A204.1 (cell line): ENCODE measurements around the gene RRP8.

Experiments used
- FAIRE-seq: peaks from 2 replicates; lab custom pipeline; 2012; peaks lifted over from hg19 to GRCh38; lab: Jason Lieb, UNC

RRP8 gene

GRCh38 chr11:6567371-6567745 lies 36.1 kb downstream of the RRP8 start:
- FAIRE-seq = no peak

GRCh38 chr11:6566704-6567370 lies 36.6 kb downstream of the RRP8 start:
- FAIRE-seq = no peak

GRCh38 chr11:6565988-6566703 lies 37.3 kb downstream of the RRP8 start:
- FAIRE-seq = no peak

GRCh38 chr11:6565325-6565724 lies 38.1 kb downstream of the RRP8 start:
- no peak for FAIRE-seq

DNA sequence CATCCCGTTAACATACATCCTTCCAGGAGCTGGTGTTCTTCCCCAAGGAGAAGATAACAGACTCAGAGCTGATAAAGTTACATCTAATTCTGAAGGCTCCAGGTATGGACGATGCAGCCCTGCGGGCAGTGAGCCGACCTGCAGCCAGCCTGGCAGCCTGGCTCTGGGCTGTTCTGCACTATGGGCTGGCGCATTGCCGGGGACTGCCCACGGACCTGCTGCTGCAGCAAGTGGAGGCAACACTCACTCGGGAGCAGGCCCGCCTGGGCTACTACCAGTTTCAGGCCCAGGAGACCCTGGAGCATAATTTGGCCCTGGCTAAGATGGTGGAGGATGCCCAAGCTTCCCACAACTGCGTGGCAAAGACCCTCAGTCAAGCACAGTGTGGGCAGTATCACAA lies 39.7 kb downstream of the RRP8 start:
- no peak for FAIRE-seq

- no peak for FAIRE-seq
These were observed 40.2 kb downstream of the RRP8 start for GRCh38 chr11:6563121-6563619.

DNA sequence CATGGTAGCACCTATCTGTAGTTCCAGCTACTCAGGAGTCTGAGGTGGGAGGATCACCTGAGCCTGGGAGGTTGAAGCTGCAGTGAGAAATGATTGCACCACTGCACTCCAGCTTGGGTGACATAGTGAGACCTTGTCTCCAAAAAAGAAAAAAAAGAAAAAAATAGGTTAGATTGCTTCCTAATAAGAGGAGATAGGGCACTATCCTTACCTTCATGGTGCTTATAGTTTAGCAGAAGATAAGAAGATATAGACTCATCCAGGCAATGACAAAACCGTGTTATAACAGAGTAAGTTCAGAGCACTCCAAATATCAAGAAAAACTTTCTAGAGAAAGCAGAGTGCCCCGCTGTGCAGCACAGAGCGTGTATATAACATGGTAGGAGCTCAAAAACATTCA lies 42.1 kb downstream of the RRP8 start:
- FAIRE-seq = no peak

GRCh38 chr11:6559369-6559768 lies 44.0 kb downstream of the RRP8 start:
- no peak for FAIRE-seq

GRCh38 chr11:6557761-6558674 lies 45.4 kb downstream of the RRP8 start:
- no peak for FAIRE-seq

- FAIRE-seq = no peak
These were observed 46.4 kb downstream of the RRP8 start for GRCh38 chr11:6557063-6557462.

- FAIRE-seq = no peak
These were observed 47.1 kb downstream of the RRP8 start for GRCh38 chr11:6556139-6556949.

DNA sequence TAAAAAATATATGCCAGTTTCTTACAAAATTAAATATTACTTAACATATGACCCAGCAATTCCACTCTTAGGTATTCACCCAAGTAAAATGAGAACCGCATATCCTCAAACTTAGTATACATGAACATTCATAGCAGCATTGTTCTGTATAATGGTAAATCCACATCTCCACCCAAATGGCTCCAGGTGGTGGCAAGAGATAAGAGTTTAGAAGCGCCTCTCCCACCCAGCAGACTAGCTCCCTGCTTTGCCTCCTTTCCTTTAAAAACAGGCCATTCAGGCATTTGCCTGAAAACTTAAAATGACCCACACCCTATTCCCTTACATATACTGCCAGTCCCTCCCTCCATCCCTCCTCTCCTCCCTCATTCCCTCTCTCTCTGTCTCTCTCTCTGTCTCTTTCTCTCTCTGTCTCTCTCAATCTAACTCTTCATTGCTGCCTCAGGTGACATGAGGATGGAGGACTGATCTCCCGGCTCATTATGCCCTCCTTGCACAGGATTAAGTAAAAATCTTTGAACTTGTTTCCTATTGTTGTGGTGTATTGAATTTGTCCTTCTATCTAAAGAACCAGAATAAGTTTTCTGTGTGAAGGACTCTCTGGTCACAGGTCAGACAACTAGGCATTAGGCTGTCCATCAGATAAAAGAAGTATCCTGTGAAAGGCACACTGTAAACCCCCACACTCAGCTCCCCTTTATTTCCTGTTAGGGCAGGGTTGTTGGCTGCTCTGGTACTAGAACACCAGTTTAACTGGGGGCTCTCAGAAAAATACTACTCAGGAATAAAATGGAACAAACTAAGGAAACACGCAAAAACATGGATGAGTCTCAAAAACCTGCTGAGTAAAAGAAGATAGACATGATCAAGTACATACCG lies 48.3 kb downstream of the RRP8 start:
- FAIRE-seq = no peak

DNA sequence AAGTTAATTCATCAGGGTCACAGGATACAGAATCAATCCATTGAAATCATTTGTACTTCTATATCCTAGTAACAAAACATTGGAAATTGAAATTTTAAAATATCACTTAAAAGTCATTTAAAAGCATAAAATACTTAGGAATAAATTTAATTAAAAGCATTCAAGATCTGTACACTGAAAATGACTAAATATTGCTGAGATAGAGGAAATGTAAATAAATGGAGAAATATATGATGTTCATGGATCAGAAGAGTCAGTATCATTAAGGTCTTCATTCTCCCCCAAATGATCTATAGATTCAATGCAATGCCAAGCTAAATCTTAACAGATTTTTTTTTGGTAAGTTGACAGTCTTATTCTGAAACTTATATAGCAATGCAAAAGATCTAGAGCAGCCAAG lies 49.8 kb downstream of the RRP8 start:
- no peak for FAIRE-seq

GRCh38 chr11:6548641-6549040 lies 54.8 kb downstream of the RRP8 start:
- no peak for FAIRE-seq

- FAIRE-seq = no peak
These were observed 55.3 kb downstream of the RRP8 start for GRCh38 chr11:6548121-6548520.

DNA sequence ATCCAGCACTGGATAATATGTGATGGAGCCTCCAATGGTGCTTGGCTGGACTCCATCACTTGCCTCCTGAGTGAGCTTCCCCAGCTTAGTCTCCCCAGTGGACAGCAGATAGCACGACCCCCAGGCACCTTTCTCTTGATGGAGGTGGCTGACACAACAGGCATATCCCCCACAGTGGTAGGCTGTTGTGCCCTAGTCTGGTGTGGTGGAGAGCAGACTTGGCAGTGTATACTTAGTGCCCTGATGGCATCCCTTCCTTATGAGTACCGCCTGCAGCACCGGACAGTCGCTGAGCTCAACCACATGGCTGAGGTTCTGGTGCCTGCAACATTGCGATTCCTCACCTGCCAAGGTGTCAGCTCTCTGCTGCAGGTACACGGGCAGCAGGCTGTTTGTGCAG lies 56.2 kb downstream of the RRP8 start:
- no peak for FAIRE-seq

DNA sequence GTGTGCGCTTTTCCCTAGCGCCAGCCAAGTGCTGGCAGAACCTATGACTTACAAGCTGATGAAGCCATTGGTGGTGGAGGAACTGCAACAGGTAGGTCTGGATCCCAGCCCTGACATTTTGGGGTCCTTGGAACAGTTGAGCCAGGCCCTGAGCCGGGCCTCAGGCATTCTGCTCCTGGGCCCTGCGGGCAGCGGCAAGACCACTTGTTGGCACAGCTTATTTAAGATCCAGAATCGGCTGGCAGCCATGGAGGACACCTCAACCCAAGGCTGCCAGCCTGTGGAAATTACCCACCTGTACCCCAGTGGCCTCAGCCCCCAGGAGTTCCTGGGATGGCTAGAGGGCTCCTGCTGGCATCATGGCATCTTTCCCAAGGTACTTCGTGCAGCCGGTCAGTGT lies 56.7 kb downstream of the RRP8 start:
- no peak for FAIRE-seq

- no peak for FAIRE-seq
These were observed 57.4 kb downstream of the RRP8 start for GRCh38 chr11:6545917-6546605.
